Erythroblast (primary cell): Measurements from ENCODE around the gene NUFIP2.

Experiments used
- DNase-seq, 2 experiments: peaks; one replicate each; lab custom pipeline; 2025; lab: John Stamatoyannopoulos, UW
- GATA1 ChIP-seq: IDR thresholded peaks from 2 replicates; pipeline ENCODE4 v1.6.1; 2011; ENCODE audit warnings: low read depth, mild to moderate bottlenecking, control low read depth, low read length, moderate library complexity
- POLR2A ChIP-seq: IDR thresholded peaks from 2 replicates; pipeline ENCODE4 v1.6.1; 2011; ENCODE audit warnings: mild to moderate bottlenecking, low read length

Gene NUFIP2

DNA sequence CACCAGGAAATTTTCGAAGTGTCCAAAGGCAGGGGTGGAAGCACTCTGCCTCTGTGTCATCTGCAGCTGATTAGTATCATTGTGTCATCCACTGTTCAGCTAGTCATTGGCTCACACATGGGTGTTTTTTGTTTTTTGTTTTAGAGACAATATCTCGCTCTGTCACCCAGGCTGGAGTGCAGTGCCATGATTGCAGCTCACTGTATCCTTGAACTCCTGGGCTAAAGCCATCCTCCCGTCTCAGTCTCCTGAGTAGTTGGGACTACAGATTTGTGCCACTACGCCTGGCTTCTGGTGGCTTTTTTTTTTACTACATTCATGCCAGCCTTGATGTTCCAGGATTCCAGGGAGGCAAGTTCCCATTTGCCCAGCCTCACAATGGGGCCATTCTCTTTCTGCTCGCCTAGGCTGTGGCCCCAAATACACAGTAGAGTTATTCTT, 81.2 kb downstream of the NUFIP2 start:
- DNase-seq: no peak
- TF ChIP-seq GATA1: no peak
- TF ChIP-seq POLR2A: no peak

DNA sequence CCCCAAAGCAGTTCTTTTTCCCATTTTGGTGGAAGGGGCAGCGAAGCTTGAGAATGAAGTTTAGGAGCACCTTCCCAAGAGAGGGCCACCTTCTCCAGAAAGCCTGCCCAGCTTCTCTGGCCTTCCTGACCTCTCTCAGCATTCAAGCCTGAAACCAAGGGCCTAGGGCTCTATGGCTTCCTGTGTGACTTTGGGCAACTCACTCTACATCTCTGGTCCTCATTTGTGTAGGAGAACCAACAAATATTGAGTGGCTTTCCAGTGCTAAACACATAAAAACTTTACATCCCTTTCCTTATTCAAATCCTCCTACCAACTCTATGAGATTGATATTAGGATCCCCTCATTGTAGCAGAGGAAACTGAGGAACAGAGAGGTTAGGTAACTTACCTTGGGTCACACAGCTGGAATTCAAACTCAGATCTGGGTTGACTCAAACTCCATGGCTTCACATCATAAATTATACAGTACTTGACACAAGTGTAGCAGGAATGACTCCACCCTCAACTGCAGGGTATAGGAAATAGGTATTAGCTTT, 81.8 kb downstream of the NUFIP2 start:
- no peak for TF ChIP-seq POLR2A
- no peak for TF ChIP-seq GATA1
- no peak for DNase-seq

DNA sequence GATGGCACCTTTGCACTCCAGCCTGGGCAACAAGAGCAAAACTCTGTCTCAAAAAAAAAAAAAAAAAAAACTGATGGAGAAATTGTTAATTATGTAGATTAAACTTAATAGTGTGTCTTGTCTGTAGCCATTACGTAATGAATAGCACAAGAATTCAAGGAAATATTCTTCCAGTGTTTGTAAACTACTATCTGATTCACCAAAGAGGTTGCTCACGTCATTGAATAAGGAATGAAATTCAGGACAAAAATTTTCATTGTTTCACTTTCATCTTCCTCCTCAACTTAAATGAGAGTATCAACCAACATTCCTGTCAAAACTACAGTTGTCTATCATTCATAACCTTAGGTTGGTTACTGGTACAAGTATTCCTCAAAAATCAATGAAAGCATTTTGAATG, 83.1 kb downstream of the NUFIP2 start:
- DNase-seq: no peak
- no peak for TF ChIP-seq POLR2A

DNA sequence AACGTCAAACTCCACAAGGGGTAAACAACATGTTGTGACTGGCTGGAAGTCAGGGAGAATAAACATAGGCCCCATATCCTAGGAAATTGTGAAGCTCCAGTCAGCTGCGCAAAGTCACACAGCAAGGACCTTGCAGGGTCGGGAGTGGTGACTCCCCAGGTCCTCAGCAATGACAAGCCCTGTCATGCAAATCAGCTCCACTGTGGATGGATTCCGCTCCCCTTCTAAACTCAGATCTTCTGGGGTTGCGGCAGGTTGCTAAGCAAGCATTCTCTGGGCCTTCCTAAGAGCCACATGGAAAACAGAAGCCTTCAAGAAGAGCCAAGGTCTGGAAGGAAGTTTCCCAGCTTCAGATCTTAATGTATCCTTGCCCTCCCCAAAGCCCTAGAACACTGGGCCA, 84.9 kb downstream of the NUFIP2 start:
- no peak for DNase-seq
- TF ChIP-seq POLR2A: no peak
- no peak for TF ChIP-seq GATA1

DNA sequence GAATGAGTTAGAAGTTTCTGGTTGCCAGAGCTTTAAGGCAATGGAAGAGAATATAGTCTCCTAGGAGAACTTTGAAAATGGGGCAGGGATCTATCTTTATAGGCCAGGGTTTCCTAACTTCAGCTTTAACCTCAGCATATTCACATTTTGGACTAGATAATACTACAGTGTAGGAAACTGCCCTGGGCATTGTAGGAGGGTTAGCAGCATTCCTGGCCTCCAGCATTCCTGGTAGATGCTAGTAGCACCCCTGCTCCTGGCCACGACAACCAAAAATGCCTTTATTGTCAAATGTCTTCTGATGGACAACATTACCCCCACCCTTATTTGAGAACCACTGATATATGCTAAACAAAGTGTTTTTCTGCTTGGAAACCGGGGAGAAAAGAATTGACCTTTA, 86.0 kb downstream of the NUFIP2 start:
- TF ChIP-seq POLR2A (no peak), GATA1 (no peak)

More for the DNA sequence above, 86.0 kb downstream of the NUFIP2 start:
- no peak for DNase-seq
